Astrocyte (in vitro differentiated cells and primary cell): ENCODE results near the gene RASGEF1C.

Experiments
- CTCF ChIP-seq: IDR thresholded peaks from 2 replicates; pipeline ENCODE4 v1.5.1; 2011; ENCODE audit warnings: low read depth, mild to moderate bottlenecking, inconsistent platforms, low read length, moderate library complexity; ENCODE audit not compliant: insufficient read depth
- EZH2 ChIP-seq: IDR thresholded peaks from 2 replicates; pipeline ENCODE4 v1.6.1; 2012; ENCODE audit warnings: mild to moderate bottlenecking, low read length, inconsistent platforms; ENCODE audit not compliant: insufficient read depth

- TF ChIP-seq CTCF (no peak), EZH2 (no peak)
These were observed 76.0 kb downstream of the RASGEF1C start for GRCh38 chr5:180133060-180133459.
